HG03442 (cell line): ENCODE data around the gene SPATA20.

Source experiments
- ATAC-seq: cut with Tn5 transposase; IDR thresholded peaks from one replicate; pipeline ENCODE4 v1.9.1; 2021; ENCODE audit warnings: mild to moderate bottlenecking, moderate library complexity; ENCODE audit not compliant: unreplicated experiment

SPATA20 gene

GRCh38 chr17:50594128-50594823 lies 47.3 kb downstream of the SPATA20 start:
- ATAC-seq, result no peak

DNA sequence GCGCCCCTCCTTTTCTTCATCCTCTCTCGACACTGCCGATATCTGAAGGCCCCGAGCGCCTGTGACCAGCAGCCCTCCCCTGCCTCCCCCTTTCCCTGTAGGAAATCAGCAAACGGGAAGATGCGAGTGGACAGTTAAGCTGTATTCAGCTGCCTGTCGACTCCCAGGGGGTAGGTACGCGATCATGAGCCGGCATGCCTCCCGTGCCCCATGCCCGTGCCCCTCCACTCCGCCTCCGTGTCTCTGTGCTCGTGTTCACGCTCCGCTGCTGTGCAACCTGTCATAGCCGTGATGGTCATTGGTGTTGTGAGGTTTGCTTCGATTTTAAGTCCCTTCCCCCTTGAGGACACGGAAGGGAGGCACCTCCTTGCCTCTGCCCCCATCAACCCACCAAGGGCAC lies 47.9 kb downstream of the SPATA20 start:
- no peak for ATAC-seq

GRCh38 chr17:50596191-50597037 lies 49.4 kb downstream of the SPATA20 start:
- no peak for ATAC-seq

DNA sequence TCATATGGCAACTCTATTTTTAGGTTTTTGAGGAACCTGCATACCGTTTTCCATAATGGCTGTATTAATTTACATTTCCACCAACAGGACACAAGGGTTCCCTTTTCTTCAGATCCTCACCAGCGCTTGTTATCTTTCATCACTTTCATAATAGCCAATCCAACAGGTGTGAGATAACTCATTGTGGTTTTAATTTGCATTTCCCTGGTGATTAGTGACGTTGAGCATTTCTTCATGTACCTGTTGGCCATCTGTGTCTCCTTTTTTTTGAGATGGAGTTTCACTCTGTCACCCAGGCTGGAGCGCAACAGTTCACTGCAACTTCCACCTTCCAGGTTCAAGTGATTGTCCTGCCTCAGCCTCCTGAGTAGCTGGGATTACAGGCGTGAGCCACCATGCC lies 51.5 kb downstream of the SPATA20 start:
- ATAC-seq, result no peak

GRCh38 chr17:50599606-50600005 lies 52.6 kb downstream of the SPATA20 start:
- ATAC-seq, result no peak

DNA sequence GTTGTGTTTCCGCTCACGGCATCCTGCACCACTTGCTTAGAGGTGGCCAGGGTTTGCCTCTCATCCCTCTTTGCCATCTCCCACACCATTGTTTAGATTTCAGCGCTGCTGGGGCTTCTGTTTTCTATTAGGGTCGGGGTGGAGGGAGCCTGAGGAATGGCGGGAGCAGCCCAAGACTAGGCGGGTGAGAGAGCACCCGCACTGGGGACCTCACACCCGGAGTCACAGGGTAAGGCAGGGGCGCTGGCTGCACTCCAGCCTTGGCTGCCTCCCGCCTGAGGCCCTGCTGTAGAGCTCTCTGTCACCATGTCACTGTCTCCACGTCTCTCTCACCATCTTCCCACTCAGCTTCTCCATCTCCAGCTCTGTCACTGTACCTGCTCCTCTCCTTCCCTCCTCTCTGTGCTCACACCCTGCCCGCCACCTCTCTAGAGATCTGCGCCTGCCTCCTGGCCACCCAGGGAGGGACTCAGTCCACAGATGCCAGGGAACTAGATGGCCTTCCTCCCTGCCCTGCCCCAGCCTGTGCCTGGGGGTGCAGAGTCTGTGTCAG lies 54.9 kb downstream of the SPATA20 start:
- no peak for ATAC-seq

DNA sequence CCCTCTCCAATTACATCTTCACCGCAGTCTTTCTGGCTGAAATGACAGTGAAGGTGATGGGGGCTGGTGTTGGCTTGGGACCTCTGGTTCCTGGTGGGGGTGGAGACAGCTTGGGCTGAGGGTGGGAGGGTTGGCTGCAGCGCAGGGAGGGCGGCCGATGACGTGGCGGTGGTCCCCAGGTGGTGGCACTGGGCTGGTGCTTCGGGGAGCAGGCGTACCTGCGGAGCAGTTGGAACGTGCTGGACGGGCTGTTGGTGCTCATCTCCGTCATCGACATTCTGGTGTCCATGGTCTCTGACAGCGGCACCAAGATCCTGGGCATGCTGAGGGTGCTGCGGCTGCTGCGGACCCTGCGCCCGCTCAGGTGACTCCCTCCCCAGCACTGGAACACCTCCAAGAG lies 55.9 kb downstream of the SPATA20 start:
- no peak for ATAC-seq

- ATAC-seq, result no peak
Measured at GRCh38 chr17:50603340-50603739, 56.4 kb downstream of the SPATA20 start.

DNA sequence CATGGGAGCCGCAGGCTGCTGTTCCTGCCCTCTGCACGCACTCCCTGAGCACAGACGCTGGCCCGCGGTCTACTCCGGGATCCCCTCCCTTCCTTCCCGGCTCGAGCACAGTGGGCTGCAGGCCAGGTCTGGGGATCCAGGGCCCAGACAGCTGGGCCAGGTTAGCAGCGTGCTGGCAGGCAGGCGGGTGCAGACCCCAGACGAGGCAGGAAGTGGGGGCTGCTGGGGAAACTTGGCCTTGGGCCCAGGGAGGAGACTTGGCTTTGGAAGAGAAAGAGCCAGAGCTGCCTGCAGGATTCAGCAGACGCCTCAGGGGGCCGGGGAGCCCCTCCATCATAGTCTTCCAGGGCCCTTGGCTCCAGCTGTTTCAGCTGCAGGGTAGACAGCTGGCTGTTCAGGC lies 57.5 kb downstream of the SPATA20 start:
- no peak for ATAC-seq

- no peak for ATAC-seq
Measured at GRCh38 chr17:50605429-50605828, 58.5 kb downstream of the SPATA20 start.
